Colonic mucosa (tissue), 4 donors: ENCODE data around the gene S100A13. TPM values are rescaled to one million over a fixed set of nuclear protein-coding genes. Genes with fewer than 3 reads are reported as not detected.
"Not testable (repeated sequence)": the region's sequence is repeated elsewhere in the genome, so short reads cannot be mapped to it uniquely, and the experiment has no call there.

Experiments used
- DNase-seq: peaks from one replicate; pipeline ENCODE4 v3.0.0-alpha.2; 2020
- H3K27ac ChIP-seq: fragments of 200-600 bp; one replicate; pipeline ENCODE4 v1.8.0; 2021
- H3K27me3 ChIP-seq: fragments of 200-600 bp; one replicate; pipeline ENCODE4 v1.8.0; 2021
- H3K36me3 ChIP-seq: fragments of 200-600 bp; one replicate; pipeline ENCODE4 v1.8.0; 2021
- H3K4me1 ChIP-seq: fragments of 200-600 bp; one replicate; pipeline ENCODE4 v1.8.0; 2021; ENCODE audit warnings: mild to moderate bottlenecking
- H3K4me3 ChIP-seq: fragments of 200-600 bp; one replicate; pipeline ENCODE4 v1.8.0; 2021
- H3K9ac ChIP-seq, 2 donors: one replicate each; pipeline ENCODE4 v1.7.0; 2013; ENCODE audit warnings: control low read depth in 2 of 2, low read depth in 2 of 2, low read length in 2 of 2
- H3K9me3 ChIP-seq: fragments of 200-600 bp; one replicate; pipeline ENCODE4 v1.8.0; 2021
- CTCF ChIP-seq: fragments of 200-600 bp; IDR thresholded peaks from one replicate; pipeline ENCODE4 v1.8.0; 2022; ENCODE audit warnings: antibody characterized with exemption, mild to moderate bottlenecking
- intact Hi-C: fragments of 100-400 bp; cut with DNase I; formaldehyde crosslinking; loops from one replicate; pipeline ENCODE4 v1.14.1; 2022
- total RNA-seq, 2 donors: library from RNA; stranded (reverse); fragmentation: NEBNext Ultra II Directional in 1 of 2; extraction: Animal tissue kit (Norgen Biotek cat#: 25700) in 1 of 2; gene quantifications; one replicate each; pipeline ENCODE4 v1.2.1, GENCODE V29; 2021
- donor health status: healthy.
- donor health status: DM: no; HTN: no; CAD: no.
- donor health status: DM: no; HTN: no; CAD: no.

S100A13 gene
- total RNA-seq, 2 donors from 2014 or later = 45.2 to 67.2 TPM

- Histone ChIP-seq H3K9ac (no peak overlapping the region), H3K4me3 (no peak overlapping the region), H3K27me3 (no peaks in the 10 kb centered on the region), H3K27ac (no peak overlapping the region), H3K9me3 (no peaks in the 10 kb centered on the region), H3K4me1 (no peaks in the 10 kb centered on the region), H3K36me3 (no peaks in the 10 kb centered on the region)
- no peak for TF ChIP-seq CTCF
- intact Hi-C loops = loop anchor here (10.0 kb wide), 2 partner anchors 87 to 177 kb away; no protein-coding TSS in a partner anchor
- DNase-seq = peak; percentile 79
Observed at GRCh38 chr1:153577624-153578051, 49.7 kb downstream of the S100A13 start.

GRCh38 chr1:153577138-153577537, 50.2 kb downstream of the S100A13 start:
- TF ChIP-seq CTCF = no peak
- Histone ChIP-seq H3K9me3 (no peaks in the 10 kb centered on the region), H3K4me1 (no peaks in the 10 kb centered on the region), H3K36me3 (no peaks in the 10 kb centered on the region), H3K27ac (no peak overlapping the region), H3K4me3 (no peak overlapping the region), H3K27me3 (no peaks in the 10 kb centered on the region), H3K9ac (no peak overlapping the region)
- no peak for DNase-seq
- intact Hi-C loops = loop anchor here (10.0 kb wide), 2 partner anchors 88 to 178 kb away; no protein-coding TSS in a partner anchor

- intact Hi-C loops = loop anchor here (10.0 kb wide), 2 partner anchors 89 to 179 kb away; no protein-coding TSS in a partner anchor
- not testable (repeated sequence) for H3K27ac ChIP-seq, H3K4me1 ChIP-seq, H3K36me3 ChIP-seq, DNase-seq, H3K9me3 ChIP-seq, H3K27me3 ChIP-seq, H3K9ac ChIP-seq, H3K4me3 ChIP-seq
Observed at GRCh38 chr1:153575497-153575896, 51.8 kb downstream of the S100A13 start.

- H3K36me3 ChIP-seq, H3K27me3 ChIP-seq, H3K4me1 ChIP-seq, H3K9ac ChIP-seq, H3K27ac ChIP-seq, H3K9me3 ChIP-seq, DNase-seq, H3K4me3 ChIP-seq: not testable (repeated sequence)
- intact Hi-C loops = loop anchor here (10.0 kb wide), 2 partner anchors 90 to 180 kb away; no protein-coding TSS in a partner anchor
Observed at GRCh38 chr1:153575081-153575491, 52.2 kb downstream of the S100A13 start.

GRCh38 chr1:153573351-153573750, 54.0 kb downstream of the S100A13 start:
- no peaks in the 10 kb centered on the region for H3K27me3 ChIP-seq
- DNase-seq = no peak
- H3K9me3 ChIP-seq = no peaks in the 10 kb centered on the region
- intact Hi-C loops = loop anchor here (5.0 to 10.0 kb wide), 3 partner anchors 49 to 181 kb away; no protein-coding TSS in a partner anchor
- no peak for TF ChIP-seq CTCF
- H3K9ac ChIP-seq = no peak overlapping the region
- no peaks in the 10 kb centered on the region for H3K36me3 ChIP-seq
- no peak overlapping the region for H3K4me3 ChIP-seq
- peaks cover 3% of the 10 kb centered on the region for H3K4me1 ChIP-seq
- H3K27ac ChIP-seq = no peak overlapping the region

GRCh38 chr1:153572569-153573015, 54.7 kb downstream of the S100A13 start:
- H3K4me1 ChIP-seq = peaks cover 7% of the 10 kb centered on the region
- no peak overlapping the region for H3K4me3 ChIP-seq
- intact Hi-C loops = loop anchor here (5.0 to 10.0 kb wide), 3 partner anchors 50 to 182 kb away; no protein-coding TSS in a partner anchor
- no peaks in the 10 kb centered on the region for H3K9me3 ChIP-seq
- peak overlapping the region; percentile 23 for H3K27ac ChIP-seq
- H3K9ac ChIP-seq = no peak overlapping the region
- peak; percentile 79 for TF ChIP-seq CTCF
- no peaks in the 10 kb centered on the region for H3K27me3 ChIP-seq
- H3K36me3 ChIP-seq = no peaks in the 10 kb centered on the region
- DNase-seq = peak; percentile 92
